Keratinocyte (primary cell): ENCODE results near the gene VANGL2.

ENCODE experiments used
- EZH2 ChIP-seq: IDR thresholded peaks from one replicate; pipeline ENCODE4 v1.6.1; 2012; ENCODE audit warnings: inconsistent platforms, mild to moderate bottlenecking, low read length, moderate library complexity
- TF ChIP-seq, protein P1 (sequence below), 3 experiments: IDR thresholded peaks in 1 of 3; conservative IDR thresholded peaks in 1 of 3; optimal IDR thresholded peaks in 1 of 3; 2 replicates in 2 of 3; 3 replicates in 1 of 3; pipeline versions ENCODE3 to v1.5.1; 2011; ENCODE audit warnings: low read length in 3 of 3, mild to moderate bottlenecking in 3 of 3, moderate library complexity in 2 of 3, control low read depth in 1 of 3, inconsistent platforms in 1 of 3; ENCODE audit not compliant: insufficient read depth in 2 of 3; ENCODE audit errors: extremely low read depth in 1 of 3

DNA sequence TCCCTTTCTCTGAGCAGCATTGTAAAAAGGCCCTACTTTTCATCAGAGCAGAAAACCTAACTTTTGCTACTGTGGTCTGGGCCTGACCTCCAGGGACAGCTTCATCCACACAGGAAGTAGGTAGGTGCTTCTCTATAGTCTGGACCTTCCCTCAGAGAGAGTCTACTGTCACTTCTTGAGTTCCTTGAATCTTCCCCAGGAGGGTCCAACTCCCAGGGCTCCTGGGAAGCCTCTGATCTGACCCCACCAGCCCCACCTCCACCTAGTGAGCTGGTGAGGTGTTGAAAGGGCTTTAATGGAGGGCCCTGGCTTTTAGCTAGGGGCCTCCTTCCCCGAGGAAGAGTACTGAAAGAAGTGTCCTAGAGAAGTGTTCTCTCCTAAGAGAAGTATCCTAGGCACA lies 2.7 kb upstream of the VANGL2 start:
- TF ChIP-seq, protein P1, sequence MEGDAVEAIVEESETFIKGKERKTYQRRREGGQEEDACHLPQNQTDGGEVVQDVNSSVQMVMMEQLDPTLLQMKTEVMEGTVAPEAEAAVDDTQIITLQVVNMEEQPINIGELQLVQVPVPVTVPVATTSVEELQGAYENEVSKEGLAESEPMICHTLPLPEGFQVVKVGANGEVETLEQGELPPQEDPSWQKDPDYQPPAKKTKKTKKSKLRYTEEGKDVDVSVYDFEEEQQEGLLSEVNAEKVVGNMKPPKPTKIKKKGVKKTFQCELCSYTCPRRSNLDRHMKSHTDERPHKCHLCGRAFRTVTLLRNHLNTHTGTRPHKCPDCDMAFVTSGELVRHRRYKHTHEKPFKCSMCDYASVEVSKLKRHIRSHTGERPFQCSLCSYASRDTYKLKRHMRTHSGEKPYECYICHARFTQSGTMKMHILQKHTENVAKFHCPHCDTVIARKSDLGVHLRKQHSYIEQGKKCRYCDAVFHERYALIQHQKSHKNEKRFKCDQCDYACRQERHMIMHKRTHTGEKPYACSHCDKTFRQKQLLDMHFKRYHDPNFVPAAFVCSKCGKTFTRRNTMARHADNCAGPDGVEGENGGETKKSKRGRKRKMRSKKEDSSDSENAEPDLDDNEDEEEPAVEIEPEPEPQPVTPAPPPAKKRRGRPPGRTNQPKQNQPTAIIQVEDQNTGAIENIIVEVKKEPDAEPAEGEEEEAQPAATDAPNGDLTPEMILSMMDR (optimal IDR thresholded peaks at IDR 0.05 in 1 of 3, IDR thresholded peaks at IDR 0.05 in 1 of 3, conservative IDR thresholded peaks at IDR 0.05 in 1 of 3; ENCODE audit: extremely low read depth in 1 of 3, insufficient read depth in 2 of 3, low read length in 3 of 3), result no peak
- no peak for TF ChIP-seq EZH2
